Epithelial cell of prostate (primary cell): ENCODE results near the gene ASAP3.
A peak's percentile ranks its signal among the peaks of the same experiment; 100 is the strongest.

ENCODE experiments used
- DNase-seq: peaks from one replicate; pipeline ENCODE4 v3.0.0-alpha.2; 2011; ENCODE audit warnings: low read depth, low spot score
- H3K27ac ChIP-seq: fragments of 450-650 bp; 2 replicates; pipeline ENCODE4 v1.5.1; 2017; ENCODE audit warnings: mild to moderate bottlenecking

The ASAP3 gene

DNA sequence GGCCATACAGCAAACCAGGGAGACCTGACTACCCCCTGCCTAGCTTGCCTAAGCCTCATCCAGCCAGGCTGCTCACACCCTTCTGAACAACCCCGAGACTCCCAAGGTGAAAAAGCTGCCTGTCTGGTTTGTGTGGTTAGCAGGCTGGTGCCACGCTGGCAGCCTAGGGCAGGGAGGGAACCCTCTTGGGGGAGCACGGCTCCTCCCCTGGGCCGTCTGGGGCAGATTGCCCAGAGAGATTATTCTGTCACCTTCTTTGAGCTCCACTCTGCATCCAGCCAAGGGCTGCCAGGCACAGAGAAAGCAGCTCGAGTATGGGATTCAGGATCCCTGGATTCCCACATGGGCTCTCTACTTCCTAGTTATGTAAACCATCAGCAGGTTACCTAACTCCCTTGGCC, 32.0 kb downstream of the ASAP3 start:
- peak; percentile 84 for DNase-seq
- H3K27ac ChIP-seq = no peak overlapping the region

DNA sequence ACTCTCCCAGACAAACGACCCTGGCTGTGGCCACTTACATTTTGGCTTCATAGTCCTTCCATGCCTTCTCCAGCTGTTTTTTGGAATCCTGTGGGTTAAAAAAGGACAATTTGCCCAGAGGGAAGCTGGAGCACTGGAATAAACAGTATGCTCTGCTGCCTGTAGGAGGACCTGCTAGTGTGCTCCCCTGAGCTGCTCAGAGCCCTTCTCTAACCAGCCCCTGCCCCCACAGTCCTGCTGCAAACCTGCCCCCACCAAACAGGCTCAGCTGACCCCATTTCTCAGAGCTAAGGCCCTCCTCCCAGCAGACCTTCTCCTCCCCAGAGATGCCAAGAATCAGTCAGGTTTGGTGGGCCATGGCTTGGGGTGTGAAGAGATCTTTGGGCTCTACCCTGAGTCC, 32.5 kb downstream of the ASAP3 start:
- no peak overlapping the region for H3K27ac ChIP-seq
- DNase-seq = no peak

DNA sequence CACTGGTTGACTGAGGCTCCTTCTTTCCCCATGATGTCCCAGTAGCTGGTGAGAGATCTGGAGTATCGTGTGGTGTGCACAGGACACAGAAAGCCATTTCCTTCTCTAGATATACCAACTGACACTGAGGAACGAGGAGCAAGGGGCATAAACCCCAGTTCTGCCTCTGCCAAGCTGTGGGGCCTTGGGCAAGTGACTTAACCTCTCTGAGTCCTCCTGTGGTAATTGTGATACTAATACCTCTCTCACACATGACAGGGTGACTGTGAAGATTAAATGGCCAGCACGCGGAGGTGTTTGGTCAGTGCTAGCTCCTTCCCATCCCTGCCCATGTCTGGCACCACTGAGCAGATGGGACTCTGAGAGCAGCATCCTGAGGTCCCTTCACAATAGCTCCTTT, 33.1 kb downstream of the ASAP3 start:
- DNase-seq = no peak
- H3K27ac ChIP-seq = no peak overlapping the region

DNA sequence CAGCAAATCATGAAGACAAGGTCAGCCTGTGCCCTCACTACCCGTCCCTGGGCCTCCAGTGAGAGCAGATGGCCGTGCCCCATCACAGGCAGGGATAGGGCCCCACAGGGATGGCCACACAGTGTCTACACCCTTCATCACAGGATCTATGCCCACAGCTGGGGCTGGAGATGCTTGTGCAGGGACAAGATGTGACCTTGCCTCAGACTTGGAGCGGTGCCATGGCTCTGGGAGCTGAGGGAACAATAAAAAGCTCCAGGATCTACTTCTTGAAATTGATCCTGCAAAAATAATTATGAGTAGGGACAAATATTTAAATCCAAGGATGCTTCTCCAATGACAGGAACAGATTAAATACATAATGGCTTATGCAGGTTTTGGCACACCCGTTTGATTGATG, 34.0 kb downstream of the ASAP3 start:
- H3K27ac ChIP-seq = no peak overlapping the region
- no peak for DNase-seq

DNA sequence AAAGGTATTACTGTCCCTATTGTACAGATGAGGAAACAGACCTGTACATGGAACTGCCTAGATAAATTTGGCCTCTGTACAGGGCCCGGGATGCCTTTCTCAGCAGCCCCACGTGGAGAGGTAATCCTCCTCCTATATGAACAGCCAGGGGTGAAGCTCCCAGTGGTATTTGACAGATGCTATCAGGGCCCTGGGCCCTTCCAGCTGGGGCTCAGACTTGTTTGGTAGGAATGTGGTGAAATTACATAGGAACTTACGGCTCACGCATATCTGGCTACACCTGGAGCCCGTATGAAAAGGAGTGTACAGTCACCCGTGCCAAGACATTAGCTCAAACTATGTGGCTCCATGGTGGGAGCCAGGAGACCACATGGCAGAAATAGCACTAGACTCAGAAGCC, 34.7 kb downstream of the ASAP3 start:
- no peak for DNase-seq
- no peak overlapping the region for H3K27ac ChIP-seq

DNA sequence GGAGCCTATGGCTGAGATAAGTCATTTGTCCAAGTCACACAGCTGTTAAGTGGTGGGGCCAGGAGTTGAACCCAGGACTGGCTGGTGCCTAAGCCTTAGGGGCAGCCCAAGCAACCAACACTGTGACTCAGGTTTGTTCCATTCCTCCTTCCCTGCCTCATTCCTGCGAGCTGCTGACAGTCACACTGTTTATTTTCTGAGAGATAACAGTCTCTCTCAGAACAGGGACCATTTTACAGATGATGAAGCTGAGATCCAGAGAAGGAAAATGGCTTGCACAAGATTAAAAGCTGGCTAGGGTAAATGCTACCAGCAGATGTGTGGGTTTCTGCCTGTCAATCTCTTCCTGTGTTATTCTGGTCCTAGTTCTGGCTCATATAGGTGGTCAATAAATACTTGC, 35.1 kb downstream of the ASAP3 start:
- no peak overlapping the region for H3K27ac ChIP-seq
- no peak for DNase-seq

DNA sequence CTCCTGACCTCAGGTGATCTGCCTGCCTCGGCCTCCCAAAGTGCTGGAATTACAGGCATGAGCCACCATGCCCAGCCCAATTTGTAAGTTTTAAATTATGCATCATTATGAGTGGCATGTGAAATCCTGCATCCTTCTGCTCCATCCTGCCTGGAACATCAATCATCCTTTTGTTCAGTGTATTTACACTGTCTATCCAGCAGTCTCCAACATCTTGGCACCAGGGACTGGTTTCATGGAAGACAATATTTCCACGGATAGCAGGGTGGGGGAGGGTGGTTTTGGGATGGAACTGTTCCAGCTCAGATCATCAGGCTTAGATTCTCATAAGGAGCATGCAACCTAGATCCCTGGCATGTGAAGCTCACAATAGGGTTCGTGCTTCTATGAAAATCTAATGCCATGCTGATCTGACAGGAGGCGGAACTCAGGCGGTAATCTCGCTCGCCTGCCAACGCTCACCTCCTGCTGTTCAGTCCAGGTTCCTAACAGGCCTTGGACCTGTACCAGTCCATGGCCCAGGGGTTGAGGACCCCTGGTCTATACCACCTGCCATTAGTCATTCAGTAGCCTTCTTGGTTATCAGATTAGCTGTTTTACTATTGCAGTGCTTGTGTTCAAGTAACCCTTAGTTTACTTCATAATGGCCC, 37.2 kb downstream of the ASAP3 start:
- H3K27ac ChIP-seq = no peak overlapping the region
- DNase-seq = no peak

DNA sequence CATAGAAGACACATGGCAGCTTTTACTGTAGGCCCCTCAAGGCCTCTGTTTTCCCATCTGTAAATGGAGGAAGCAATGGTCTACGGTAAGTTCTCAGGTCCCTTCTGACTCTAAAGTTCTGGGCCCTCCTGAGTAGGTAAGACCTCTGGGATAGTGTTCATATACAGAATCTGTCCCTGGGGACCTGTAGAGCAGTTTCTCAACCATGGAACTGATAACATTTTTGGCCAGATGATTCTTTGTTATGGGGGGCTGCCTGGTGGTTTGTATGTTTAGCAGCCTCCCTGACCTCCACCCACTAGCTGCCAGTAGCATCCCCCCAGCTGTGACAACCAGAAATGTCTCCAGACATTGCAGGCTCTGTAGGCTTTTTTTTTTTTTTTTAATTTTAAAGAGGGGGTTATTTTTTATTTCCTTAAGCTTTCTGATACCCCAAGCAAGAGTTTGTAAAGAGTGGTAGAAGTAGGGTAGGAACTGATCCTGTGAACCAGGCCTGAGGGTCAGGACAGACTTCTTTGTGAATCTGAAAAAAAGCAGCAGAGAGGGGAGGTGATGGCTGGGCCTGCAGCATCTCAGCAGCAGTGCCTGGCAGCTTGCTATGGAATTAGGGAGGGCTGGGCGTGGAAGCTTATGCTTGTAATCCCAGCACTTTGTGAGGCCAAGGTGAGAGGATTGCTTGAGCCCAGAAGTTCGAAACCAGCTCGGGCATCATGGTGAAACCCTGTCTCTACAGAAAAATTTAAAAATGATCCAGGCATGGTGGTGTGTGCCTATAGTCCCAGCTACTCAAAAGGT, 39.2 kb downstream of the ASAP3 start:
- DNase-seq = no peak
- no peak overlapping the region for H3K27ac ChIP-seq

DNA sequence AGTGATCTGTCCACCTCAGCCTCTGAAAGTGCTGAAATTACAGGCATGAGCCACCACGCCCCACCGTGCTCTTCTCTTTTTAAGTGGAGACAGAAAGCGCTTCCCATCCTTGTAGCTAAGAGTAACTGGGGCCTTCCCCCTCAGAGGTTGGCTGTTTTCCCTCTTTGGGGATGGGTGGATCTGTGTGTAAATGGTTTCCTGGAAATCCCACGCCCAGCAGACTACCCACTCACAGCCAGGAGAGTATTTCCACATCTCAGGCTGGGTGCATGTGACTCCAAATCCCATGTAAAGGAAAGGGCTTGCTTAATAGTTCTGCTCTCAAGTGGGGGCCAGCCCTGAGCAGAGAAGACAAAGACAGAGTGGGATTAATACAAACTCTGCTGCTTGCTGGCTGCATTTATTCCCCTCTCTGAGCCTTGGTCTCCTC, 39.9 kb downstream of the ASAP3 start:
- no peak for DNase-seq

DNA sequence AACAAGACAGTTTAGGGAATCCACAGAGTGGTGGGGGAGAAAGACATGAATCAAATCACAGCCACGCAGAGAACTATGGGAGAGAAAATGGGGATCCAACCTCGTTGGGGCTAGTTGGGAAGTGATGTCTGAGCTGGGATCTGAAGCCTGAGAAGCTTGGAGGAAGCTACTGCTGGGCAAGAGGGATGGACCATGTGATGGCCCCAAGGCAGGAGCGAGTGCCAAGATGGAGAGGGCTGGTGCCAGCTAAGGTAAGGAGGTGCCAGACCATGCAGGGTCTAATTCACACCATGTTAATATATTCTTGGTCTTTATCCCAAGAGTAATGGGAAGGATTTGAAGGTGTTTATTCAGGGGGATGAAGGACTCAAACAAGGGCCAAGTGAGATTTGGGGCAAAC, 41.2 kb downstream of the ASAP3 start:
- DNase-seq = no peak
- H3K27ac ChIP-seq = no peak overlapping the region

More for the DNA sequence above, 39.9 kb downstream of the ASAP3 start:
- no peak overlapping the region for H3K27ac ChIP-seq

DNA sequence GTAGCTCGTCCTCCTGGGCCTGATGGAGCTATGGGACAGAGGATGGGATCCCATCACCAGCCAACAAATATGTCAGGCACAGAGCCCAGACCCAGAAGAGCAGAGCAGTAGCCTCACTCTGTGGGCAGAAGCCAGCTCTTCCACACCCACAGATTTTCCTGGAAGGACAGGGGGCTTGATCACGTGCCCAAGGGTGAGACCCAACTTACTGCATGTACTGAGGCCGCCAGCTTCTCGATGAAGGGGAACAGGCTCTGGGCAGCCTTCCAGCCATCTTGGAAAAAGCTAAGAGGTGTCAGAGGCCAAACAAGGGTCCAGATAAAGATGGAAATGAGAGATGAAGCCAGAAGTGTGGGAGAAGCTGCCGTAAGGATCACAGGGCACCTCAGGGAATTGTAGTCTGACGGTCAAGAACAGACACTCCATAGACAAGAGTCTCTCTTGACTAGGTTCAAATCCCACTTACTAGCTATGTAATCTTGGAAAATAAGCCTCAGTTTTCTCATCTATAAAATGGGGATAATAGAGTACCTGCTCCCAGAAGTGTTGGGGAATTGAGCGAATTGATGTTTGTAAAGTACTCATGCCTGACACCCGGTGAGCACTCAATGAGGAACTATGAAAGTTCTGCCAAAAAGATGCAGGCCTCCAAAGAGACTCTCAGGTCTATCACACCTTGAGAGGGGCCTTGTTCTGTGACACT, 42.4 kb downstream of the ASAP3 start:
- no peak for DNase-seq
- H3K27ac ChIP-seq = no peak overlapping the region

DNA sequence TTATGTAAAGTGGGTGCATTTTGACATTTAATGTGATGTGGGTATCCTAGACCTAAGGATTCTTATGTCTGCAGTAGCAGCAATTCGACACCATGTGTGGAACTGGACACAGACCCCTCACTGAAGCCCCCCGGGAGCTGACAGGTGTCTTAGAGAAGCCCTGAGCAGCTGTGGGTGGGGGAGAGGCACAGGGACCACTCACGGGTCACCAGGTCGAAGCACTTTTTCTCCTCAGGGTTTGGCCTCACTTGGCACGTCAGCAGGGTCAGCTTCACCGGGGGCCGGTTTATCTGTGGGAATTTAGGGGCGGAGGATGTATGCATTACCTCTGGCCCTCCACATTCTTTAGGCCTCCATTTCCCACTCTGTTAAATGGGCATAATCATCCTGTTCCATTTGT, 45.4 kb downstream of the ASAP3 start:
- no peak for DNase-seq
- H3K27ac ChIP-seq = no peak overlapping the region

DNA sequence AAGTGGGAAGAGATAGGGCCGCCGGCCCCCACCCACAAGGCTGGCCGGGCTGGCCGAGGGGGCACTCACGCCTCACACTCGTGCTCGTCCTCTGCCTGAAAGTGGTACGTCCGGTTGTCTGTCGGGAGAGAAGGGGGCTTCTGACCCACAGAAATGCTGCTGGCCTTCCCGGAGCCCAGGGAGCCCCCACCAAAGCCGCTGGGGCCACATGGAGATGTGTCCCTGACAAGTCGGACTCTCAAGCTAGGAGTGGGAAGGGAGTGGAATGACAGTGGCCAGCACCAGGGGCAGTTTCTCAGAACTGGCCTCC, 46.7 kb downstream of the ASAP3 start:
- DNase-seq = no peak
- no peak overlapping the region for H3K27ac ChIP-seq

DNA sequence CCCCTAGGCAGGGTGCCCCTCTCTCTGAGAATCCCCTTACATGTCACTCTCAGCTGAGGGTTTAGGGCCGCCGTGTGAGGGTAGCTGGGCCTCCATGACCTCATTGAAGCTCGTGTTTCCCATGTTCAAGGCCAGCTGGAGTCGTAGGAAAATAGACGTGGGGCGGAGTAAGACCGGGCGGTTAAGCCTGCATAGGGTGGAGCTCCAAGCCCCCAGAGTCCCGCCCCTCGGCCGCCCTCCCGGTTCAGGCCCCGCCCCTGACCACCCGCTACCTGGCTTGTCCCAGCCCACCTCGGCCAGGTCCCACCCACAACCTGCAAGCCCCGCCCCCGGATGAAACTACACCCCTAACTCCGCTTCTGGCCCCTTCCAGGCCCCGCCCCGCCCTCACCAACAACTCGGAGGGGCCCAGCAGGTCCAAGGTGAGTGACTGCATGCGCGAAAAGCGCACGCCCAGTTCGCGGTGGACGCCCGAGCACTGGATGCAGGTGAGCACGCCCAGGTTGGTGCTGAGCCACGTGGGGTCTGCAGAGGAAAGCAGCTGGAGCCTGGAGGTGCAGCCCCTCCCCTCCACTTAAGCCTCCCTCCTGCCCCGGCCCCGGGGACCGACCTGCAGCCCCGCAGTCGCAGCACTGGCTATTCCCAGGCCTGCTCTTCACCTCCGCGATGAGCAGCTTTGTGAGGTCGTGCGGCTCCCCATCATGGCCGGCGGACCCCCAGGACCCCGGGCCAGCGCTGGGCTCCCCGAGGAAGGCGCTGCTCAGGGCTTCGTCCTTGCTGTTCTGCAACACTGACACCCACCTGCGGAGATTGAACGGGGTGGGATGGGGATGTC, 47.2 kb downstream of the ASAP3 start:
- no peak overlapping the region for H3K27ac ChIP-seq
- no peak for DNase-seq

DNA sequence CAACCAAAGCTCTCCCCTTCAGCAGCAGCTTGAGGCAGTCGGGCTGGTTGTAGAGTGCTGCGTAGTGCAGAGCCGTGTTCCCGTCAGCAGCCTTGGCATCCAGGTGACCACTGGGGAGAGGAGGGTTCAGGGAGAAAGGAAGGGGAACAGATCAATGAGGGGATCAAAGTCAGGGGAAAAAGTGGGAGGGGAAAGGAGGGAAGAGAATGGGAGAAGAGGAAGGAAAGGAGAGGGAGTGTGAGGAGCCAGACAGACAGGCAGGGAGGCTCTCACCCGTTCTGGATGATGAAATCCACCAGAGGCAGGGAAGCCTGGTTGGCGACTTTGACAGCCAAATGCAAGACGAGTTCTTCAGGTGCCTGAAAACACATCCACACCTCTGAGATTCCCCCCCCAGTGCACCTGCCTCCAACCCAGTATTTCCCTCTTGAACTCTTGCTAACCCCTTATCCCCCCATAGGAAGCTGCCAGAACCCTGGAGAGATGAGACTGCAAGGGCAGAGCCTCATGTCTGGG, 49.7 kb downstream of the ASAP3 start:
- H3K27ac ChIP-seq = no peak overlapping the region
- DNase-seq = no peak

DNA sequence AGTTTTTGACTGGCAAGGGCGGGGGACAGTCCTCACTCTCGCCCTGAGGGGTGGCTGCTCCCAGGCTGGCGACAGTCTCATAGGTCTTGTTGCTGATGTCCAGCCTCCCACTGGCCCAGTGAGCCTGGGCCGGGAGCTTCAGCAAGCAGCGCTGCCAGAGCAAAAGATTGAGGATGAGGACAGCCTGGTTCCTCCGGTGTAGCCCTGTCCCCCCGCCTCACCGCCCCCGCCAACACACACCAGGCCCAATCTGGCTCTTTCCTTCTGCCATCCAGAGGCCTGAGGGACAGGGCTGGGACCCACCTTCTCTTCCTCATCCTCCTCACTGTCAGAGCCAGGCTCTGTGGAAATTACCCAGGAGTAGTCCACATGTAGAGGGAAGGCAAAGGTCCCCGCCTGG, 50.9 kb downstream of the ASAP3 start:
- DNase-seq = no peak
- H3K27ac ChIP-seq = no peak overlapping the region

DNA sequence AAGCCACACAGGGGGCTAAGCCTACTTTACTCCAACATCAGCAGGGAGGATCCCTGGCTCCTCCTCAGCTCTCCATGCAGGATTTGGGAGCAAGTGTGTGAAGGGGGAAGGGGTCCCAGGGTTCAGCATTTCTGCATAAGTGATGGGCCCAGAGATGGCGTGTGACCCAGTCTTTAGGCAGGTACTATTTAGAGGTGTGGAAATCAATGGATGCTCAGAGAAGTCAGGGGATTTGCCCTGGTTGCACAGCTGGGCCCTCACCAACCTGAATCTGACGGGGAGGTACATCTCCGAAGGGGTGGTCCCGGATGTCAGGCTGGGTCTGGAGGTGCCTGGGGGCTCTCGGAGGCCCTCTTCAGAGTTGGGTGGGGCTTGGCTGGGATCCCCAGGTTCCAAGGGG, 52.5 kb downstream of the ASAP3 start:
- no peak for DNase-seq
- no peak overlapping the region for H3K27ac ChIP-seq

DNA sequence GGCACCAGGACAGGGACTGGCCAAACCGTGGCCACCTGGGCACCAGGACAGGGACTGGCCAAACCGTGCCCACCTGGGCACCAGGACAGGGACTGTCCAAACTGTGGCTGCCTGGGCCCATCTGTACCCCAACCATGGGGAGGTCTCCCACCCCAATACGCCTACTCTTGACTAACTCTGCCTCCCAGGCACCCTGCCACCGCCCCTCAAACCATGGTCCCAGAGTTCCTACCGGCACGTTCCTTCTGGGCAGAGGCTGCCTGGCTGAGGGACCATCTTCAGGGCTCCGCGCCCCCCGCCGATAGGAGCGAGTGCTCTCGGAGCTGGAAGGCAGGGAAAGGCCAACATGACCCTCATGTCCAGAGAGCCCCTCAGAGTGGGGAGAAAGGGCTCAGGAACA, 53.2 kb downstream of the ASAP3 start:
- DNase-seq = no peak
- no peak overlapping the region for H3K27ac ChIP-seq

DNA sequence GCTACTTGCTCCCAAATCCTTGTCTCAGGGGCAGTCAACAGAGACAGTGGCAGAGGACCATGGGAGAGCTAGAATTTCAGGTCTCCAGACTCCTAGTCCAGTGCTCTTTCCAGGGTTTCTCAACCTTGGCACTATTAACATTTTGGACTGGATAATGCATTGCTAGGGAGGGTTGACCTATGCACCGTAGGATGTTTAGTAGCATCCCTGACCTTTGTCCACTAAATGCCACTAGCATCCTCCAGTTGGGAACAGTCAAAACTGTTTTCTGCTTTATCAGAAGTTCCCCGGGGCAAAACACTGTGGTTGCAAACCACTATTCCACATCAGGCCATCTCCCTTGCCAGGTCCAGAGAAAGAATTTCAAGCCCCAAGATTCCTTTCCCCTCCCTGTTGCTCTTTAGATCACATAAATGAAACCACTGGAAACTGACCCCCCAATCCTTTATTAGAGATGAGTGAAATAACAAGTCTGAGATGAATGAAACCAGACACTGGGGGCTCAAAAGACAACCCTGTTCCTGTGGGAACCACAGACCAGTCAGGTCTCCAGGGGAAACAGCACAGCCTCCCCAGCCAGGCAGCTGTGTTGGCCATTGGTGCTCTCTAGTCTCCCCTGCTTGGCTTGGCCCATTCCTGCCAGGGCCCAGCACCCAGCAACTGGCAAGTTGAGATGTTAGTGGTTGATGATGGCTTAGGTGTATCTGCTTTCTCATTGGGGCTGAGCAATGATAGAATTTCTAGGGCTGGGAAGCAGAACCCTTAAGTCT, 55.7 kb downstream of the ASAP3 start:
- no peak overlapping the region for H3K27ac ChIP-seq
- DNase-seq = no peak

DNA sequence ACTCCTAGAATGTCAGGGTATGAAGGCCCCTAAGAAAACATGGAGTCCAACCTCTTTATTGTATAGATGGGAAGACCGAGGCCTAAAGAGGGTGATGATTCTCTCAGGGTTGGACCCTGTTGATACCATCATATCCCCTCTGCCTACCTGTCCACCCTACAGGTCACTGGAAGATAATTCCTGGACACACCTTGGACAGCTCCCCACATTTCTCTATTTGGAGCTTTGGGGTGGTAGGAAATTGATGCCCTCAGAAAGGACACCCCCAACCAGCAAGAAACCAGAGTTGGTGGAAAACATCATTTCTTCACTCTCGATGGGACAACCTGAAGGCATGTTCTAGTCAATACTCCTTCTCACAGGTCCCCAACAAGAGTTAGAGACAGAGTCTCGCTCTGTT, 56.4 kb downstream of the ASAP3 start:
- no peak overlapping the region for H3K27ac ChIP-seq
- no peak for DNase-seq
